ENCODE data around the gene OTUD3.
"Not testable (repeated sequence)": the region's sequence is repeated elsewhere in the genome, so short reads cannot be mapped to it uniquely, and the experiment has no call there.

OTUD3 gene, protein sequence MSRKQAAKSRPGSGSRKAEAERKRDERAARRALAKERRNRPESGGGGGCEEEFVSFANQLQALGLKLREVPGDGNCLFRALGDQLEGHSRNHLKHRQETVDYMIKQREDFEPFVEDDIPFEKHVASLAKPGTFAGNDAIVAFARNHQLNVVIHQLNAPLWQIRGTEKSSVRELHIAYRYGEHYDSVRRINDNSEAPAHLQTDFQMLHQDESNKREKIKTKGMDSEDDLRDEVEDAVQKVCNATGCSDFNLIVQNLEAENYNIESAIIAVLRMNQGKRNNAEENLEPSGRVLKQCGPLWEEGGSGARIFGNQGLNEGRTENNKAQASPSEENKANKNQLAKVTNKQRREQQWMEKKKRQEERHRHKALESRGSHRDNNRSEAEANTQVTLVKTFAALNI

DNA sequence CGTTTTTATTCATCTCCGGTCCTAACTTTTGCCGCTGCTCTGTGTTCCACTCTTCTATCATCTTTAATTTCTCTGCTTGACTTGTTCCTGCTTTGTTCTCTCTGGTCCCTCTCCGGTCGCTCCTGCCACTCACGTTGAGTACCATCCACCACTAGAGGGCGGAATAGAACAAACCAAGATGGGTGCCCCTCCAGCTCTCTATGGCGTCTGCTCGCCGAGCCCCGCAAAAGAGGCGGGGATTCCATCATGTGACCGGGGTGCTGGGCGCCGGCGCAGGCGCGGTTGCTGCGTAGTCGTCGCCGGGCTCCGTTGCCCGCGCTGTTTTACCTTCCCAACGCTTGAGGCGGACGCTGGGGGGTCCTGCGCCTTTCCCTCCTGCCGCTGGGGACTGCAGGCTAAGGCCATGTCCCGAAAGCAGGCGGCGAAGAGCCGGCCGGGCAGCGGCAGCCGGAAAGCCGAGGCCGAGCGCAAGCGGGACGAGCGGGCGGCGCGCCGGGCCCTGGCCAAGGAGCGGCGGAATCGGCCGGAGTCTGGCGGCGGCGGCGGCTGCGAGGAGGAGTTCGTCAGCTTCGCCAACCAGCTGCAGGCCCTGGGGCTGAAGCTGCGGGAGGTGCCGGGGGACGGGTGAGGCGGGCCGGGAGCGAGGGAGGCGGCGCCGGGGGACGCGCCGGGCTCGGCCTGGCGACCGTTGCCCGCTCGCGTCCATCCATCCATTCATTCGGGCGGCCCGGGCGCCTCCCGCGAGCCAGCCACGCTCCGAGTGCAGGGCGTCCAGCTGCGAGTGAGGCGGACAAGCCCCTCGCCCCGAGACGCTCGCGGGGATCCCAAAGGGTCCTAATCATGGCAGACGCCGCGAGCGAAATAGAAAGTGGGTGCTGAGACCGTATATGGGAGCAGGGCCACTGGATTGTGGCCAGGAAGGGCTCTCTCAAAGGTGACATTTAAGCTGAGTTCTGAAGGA is at the start of gene OTUD3:
OTUD3 (plus strand) TSS at position 285 of the 961 bp plus-strand sequence; CDS start at position 404, 119 bp downstream.
- DNase-seq (ENCODE audit: low read depth): peak; percentile 97

DNA sequence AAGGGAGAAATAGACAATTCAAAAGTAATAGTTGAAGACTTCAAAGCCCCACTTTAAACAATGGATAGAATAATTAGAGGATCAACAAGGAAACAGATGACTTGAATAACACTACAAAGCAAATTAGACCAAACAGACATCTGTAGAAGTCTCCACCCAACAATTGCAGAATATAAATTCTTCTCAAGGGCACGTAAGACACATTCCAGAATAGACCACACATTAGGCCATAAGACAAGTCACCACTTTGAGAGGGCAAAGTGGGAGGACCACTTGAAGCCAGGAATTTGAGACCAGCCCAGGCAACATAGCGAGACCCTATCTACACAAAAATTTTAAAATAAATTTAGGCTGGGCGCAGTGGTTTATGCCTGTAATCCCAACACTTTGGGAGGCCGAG is 46.6 kb upstream of the OTUD3 start:
- DNase-seq (ENCODE audit: low read depth): no peak

DNA sequence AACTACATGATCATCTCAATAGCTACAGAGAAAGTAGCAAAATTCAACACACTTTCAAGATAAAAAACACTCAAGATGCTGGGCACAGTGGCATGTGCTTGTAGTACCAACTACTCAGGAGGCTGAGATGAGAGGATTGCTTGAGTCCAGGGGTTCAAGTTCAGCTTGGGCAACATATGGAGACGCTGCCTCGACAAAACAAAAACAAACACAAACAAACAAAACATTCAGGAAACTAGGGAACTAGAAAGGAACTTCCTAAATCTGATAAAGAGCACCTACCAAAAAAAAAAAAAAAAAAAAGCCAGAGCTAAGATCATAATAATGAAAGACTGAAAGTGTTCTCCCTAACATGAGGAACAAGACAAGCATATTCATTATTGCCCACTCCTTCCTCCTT is 44.3 kb upstream of the OTUD3 start:
- DNase-seq (ENCODE audit: low read depth): no peak

DNA sequence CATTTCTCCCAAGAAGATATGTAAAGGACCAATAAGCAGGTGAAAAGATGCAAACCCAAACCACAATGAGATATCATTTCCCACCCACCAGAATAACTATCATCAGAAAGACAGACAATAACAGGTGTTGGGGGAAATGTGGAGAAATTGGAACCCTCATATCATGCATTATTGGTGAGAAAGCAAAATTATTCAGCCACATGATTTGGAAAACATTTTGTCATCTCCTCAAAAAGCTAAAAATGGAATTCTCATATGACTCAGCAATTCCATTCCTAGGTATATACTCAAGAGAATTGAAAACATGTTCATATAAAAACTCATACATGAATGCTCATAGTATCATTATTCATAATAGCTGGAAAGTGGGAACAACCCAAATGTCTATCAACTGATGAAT is 42.0 kb upstream of the OTUD3 start:
- DNase-seq (ENCODE audit: low read depth): no peak

DNA sequence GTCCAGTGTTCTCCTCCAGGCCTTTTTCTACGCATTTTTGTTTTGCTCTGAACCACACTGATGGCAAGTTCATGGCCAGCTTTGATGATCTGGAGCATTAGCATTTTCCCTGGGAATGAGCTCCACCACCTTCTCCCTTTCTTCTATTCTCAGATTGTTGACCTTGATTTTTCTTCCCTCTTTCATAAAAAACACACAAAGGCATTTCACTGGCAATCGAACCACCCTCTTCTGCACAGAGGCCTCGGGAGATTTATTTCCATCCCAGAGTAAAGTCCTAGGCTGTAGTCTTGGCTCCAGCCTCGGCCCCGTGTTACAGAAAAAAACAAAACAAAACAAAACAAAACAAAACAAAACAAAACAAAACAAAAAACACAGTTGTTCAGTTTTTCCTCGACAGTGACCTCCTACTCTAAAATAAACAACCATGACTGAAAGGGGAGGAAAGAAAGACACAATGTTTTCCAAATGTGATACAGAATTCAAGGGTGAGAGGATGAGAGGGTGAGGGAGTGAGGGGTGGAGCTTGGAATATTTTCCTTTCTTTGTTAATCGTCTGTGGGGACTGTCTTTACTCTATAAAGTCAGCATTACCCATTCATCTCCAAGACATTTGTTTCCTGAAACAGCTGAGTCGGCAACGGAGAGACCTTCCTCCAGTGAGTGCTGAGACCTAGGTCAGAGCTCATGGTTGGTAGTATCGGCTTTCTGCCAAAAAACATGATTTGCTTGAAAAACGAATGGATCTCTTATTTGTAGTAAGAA is 37.3 kb upstream of the OTUD3 start:
- no peak for DNase-seq (ENCODE audit: low read depth)

DNA sequence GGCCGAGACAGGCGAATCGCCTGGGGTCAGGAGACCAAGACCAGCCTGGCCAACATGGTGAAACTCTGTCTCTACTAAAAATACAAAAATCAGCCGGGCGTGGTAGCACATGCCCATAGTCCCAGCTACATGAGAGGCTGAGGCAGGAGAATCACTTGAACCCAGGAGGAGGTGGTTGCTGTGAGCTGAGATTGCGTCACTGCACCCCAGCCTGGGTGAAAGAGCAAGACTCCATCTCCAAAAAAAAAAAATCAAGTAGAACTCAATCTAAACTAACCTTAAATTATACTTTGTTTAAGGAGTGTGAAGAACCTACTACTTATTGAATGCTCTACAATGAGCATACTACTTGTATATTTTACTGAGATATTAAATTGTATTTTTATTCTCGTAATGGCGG is 36.6 kb upstream of the OTUD3 start:
- DNase-seq (ENCODE audit: low read depth): no peak

DNA sequence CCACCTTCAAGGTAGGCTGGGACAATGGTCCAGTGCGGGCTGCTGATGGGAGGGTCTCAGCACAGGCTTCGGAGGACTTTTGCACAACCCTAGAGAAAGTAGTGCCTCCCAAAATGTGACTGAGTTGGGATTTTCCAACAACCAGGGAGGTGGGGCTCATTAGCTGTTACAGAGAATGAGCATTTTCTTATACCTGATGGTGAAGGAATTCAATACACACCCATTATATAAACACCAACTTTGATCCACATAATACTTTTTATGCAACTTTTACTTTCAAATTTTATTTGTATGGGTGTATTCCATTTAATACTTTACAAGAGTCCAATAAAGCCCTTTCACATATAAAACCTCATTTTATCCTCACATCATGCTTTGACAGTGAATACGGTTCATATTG is 35.9 kb upstream of the OTUD3 start:
- DNase-seq (ENCODE audit: low read depth): no peak

DNA sequence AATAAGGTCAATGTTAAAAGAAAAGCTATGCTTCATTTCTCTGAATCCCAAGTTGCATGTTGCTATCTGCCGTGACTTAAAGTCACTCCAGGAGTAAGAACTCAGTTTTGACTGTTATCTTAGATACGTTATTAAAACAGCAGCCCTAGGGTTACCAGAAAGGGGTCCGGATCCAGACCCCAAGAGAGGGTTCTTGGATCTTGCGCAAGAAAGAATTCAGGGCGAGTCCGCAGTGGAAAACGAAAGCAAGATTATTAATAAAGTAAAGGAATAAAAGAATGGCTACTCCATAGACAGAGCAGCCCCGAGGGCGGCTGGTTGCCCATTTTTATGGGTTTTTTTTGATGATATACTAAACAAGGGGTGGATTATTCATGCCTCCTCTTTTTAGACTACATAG is 34.9 kb upstream of the OTUD3 start:
- DNase-seq (ENCODE audit: low read depth): not testable (repeated sequence)

DNA sequence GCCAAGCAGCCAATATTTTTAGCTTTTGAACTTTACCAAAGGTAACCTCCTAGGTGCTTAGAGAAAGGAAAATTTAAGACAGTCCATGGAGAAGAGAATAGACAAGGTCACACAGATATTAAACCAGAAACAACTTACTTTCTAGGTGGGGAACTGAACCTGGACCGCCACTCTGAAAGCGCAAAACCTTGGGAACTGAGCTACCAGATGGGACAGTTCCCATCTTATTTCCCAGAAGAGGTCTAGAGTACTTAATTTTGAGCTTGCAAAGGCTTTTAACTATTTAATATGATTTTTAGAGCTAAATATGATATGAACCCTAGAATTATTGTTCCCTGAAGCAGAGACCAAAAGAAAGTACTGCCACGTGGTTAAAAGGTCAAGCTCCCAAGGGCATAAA is 32.9 kb upstream of the OTUD3 start:
- not testable (repeated sequence) for DNase-seq (ENCODE audit: low read depth)

DNA sequence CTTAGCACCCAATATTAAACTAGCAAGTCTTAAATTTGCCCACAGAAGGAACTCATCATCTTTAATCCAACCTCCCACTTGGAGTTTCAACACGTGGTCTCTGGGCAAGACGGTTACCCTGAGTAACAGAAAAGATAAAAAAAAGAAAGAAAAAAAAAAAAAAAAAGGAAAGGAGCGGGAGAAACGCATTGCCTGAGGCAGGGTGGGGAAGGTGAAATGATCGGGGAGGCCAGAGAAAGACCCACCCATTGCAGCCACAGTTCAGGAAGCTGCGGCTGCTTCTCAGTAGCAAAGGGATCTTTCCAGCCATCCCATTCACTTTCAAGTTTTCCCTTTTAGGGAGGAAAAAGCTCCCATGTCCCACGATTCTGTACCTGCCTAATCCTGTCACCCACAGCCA is 32.0 kb upstream of the OTUD3 start:
- no peak for DNase-seq (ENCODE audit: low read depth)

DNA sequence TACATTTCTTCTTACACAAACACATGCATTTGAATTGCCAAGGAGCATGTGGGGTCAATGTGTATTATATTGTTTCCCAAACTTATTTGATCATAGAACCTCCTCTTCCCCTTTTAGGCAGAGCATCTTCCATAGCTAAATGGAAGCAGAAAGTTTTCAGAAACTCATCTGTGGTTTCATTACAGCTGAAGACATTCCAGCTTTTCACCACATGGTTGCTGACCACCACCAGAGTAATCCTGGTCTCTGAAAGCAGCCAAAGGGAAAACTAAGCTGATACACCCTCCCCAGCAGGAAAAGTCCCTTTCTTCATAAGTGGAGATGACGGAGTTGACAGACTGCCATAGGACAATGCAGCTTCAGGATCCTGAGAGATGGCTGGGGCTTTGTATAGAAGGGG is 30.2 kb upstream of the OTUD3 start:
- no peak for DNase-seq (ENCODE audit: low read depth)

DNA sequence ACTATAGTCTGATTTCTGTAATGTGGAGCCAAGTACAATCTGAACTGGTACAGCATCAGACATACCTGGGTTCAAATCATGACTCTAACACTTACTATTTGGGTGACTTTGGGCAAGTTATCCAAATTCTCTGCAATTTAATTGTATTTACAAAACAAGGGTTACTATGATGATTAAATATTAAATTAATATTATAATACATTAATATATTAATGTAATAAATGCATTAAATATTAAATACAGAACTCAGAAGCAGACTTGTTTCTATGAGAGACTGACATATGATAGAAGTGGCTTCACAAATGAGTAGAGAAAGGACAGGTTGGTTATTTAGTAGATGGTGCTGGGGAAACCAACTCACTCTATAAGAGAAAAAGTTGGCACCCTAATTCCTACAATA is 27.3 kb upstream of the OTUD3 start:
- no peak for DNase-seq (ENCODE audit: low read depth)

DNA sequence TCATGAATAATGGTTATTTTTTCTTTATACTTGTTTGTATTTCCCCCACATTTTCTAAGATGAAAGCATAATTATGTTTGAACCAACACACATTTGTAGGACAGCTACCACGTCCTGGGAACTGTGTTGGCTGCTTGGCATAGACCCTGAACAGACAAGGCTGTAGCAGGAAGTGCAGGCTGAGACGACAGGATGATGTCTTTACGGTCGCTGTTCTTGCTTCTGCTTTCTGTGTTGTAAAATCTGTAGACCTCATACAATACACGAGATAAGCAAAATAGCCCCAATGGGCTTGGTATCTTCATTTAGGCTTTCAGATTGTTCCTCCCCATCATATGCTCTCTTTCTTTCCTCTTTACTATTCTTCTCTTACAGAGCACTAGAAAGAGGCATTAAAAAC is 23.3 kb upstream of the OTUD3 start:
- DNase-seq (ENCODE audit: low read depth): no peak

DNA sequence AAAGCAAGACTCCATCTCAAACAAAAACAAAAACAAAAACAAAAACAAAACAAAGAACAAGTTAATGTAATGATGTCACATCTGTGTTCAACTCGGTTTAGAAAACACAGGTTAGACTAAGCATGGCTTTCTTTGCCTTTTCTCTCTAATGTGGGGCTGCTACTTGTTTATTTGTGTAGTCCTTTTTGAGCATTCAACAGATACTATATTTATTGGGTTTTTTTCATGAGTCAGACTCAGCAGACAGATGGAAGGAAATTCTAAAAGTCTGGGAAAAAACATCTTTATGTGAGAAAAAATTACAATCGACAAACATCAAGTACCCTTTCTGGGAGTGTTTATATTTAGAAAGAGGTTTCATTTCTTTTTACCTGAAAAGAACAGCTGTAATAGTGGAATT is 22.3 kb upstream of the OTUD3 start:
- no peak for DNase-seq (ENCODE audit: low read depth)

DNA sequence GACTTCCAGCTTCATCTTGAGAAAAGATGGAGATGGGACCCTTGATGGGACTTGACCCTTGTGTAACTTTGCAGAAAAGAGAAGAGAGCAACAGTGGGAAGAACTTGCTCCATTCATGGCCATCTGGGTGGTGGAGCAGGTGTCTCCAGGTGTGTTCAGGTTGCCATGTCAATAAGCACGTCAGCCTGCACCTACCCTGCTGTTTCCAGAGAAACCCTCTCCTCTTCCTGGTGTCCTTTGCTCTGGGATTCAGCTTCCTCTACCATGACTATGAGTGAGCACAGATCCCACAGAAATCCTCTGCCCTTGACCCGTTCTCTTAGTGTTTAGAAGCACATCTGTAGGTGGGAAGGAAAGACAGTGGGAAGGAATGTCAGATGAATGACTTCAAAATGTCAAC is 21.8 kb upstream of the OTUD3 start:
- no peak for DNase-seq (ENCODE audit: low read depth)

DNA sequence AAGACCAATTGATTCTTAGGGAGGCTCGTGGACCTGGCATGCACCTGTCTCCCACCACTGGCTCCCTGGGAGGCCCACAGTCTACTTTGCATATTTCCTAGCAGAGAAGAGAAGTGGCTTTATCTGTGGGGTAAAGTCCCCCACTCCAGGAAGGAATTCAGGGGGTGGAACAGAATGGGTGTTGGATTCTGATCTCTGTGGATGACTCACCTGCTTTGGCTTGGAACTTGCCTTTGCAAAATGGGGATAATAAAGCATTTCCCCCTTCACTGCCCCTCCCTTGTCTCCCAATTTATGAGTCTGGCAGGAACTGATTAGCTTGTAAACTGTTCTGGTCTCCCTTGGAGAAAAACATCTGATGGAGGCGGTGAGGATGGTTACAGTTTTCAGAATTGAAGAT is 21.2 kb upstream of the OTUD3 start:
- DNase-seq (ENCODE audit: low read depth): peak; percentile 25

DNA sequence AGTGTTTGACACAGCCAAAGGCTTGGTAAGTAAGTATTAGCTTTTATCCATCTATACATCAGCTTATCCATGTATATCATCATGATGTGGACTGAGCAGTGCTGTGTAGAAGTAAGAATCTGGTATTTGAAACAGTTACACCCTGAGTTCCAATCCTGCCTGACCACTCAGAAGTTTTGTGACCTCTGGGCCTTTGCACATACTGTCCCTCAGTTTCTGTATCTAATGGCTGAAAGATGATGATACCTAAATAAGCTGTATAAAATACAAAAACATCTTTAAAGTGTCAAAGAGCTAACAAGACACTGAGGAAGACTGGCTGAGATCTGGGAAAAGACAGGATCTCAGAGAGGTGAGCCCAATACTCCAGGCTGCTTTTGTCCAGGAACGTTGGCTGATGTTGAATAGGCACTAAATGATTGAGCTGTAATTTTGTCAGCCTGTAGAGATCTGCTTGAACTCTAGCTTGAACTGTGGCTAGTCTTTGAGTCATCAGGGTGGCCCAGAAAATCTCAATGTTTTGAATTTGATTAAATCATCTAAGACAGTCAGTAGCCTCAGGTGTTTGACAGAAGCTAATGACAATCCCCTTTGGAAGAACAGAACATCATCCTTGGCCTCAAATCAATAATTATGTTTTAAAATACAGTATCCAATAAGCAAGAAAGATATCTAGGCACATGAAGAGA is 20.2 kb upstream of the OTUD3 start:
- DNase-seq (ENCODE audit: low read depth): no peak

DNA sequence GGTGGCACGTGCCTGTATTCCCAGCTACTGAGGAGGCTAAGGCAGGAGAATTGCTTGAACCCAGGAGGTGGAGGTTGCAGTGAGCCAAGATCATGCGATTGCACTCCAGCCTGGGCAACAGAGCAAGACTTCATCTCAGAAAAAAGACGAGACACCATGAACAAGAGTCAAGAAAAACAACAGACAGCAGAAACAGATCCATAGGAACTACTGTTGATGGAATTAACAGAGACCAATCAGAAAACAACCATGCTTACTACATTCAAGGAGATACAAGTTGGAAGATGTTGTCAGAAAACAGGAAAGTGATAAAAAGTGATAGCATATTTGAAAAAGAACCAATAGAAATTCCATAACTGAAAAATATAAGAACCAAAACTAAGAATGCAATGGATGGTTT is 19.3 kb upstream of the OTUD3 start:
- no peak for DNase-seq (ENCODE audit: low read depth)

DNA sequence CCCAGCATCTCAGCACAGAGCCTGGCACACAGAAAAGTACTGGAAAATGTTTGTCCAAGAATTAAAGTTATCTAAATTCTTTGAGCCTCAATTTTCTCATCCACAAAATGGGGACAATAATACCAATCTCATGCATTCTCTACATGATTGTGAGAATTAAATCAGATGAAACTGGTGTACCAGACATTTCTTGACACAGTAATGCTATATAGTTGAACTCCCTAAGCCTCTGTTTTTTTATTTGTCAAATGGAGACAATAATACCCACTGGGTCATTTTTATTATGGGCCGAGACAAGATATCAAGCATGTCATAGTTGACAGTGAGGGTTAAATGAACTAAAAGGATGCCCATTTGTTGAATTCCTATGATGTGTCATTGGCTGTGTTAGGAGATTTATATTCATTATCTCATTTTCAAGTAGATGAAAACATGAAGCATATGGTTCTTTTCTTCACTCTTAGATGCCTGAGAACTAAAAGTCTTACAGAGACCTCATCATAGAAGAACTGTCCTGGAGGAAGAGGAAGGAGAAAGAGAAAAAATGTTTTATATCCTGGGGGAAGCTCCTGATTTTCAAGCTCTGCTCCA is 17.5 kb upstream of the OTUD3 start:
- DNase-seq (ENCODE audit: low read depth): no peak

DNA sequence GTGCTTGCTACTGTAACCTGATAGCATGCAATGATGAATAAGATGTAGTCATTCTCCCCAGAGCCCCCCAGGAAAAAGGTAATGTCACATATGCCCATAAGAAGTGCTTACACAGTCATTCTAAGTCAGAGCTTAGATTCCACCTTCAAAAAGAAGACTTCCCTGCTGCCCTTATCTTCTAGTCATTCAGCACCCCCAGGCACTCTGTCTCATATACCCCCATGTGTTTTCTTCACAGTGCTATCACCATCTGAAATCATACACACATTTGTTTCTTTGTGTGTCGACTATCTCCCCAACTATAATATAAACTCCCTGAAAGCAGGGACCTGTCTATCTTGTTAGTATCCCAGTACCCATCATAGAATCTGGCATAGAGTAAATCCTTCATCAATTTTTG is 16.2 kb upstream of the OTUD3 start:
- DNase-seq (ENCODE audit: low read depth): no peak

DNA sequence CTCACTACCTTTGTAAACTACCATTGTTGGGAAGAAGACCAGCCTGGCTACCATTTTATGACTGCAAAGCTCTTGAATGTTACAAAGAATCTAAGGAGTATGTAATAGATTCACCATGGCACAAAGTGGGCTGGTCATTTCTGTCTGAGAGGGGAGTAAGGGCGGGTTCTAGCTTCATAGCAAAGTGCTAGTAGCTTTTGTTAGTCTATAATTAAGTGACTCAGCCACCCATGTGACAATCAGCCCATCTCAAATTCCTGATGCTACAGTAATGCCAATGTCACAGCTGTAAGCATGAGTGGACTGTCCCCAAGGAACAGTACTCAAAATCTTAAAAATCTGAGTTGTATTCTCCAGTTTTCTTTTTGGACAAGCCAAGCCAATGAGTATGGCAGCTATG is 15.4 kb upstream of the OTUD3 start:
- DNase-seq (ENCODE audit: low read depth): peak; percentile 39
